RWPE1 (cell line): ENCODE results near the gene ECEL1.

Experiments
- CTCF ChIA-PET: fragments of 350-600 bp; sonication (Branson Sonifier 250); formaldehyde crosslinking; extraction: SDS; loops from one replicate; lab custom pipeline; 2021; lab: Yijun Ruan, JAX
- POLR2A ChIA-PET: fragments of 400-600 bp; formaldehyde crosslinking; extraction: SDS; loops from one replicate; lab custom pipeline; 2020; ENCODE audit warnings: antibody characterized with exemption; ENCODE audit not compliant: low non-redundant PET; lab: Yijun Ruan, JAX
- DNase-seq: peaks from one replicate; pipeline ENCODE4 v3.0.0; 2012; ENCODE audit warnings: low spot score
- H3K27ac ChIP-seq: fragments of 450-650 bp; 2 replicates; pipeline ENCODE4 v1.5.1; 2017
- TF ChIP-seq, protein P1 (sequence below): fragments of 450-650 bp; conservative IDR thresholded peaks from 2 replicates; pipeline ENCODE4 v1.5.1; 2017; ENCODE audit warnings: low read depth, mild to moderate bottlenecking

ECEL1 gene

DNA sequence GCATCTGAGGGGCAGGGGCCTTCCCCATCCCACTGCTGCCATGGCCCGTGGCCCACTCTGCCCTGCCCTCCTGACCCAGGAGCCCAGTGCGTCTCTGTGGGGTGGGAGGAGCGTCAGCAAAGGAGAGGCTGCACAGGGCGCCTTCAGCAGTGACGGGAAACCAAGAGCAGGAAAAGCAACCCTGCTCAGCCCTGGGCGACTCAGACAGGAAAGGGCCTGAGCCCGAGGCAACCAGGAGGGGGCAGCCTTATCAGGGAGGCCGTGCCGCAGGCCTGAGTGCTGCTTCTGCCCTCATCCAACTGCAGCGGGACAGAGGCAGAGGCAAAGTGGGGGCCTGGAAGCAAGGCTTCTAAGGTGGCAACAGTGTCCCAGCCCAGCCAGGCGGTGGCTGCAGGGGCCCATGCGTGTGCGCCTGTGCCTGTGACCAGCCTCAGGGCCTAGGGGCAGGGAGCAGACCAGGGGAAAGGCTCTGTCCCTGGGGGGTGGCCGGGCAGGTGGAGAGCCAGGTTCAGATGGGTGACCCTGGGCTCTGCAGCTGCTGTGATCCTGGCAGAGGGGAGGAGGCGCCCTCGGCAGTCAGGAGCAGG lies 54.9 kb downstream of the ECEL1 start:
- DNase-seq, result no peak
- ChIA-PET CTCF (no interaction called here), POLR2A (no interaction called here)
- H3K27ac ChIP-seq, result no peak overlapping the region
- TF ChIP-seq, protein P1, sequence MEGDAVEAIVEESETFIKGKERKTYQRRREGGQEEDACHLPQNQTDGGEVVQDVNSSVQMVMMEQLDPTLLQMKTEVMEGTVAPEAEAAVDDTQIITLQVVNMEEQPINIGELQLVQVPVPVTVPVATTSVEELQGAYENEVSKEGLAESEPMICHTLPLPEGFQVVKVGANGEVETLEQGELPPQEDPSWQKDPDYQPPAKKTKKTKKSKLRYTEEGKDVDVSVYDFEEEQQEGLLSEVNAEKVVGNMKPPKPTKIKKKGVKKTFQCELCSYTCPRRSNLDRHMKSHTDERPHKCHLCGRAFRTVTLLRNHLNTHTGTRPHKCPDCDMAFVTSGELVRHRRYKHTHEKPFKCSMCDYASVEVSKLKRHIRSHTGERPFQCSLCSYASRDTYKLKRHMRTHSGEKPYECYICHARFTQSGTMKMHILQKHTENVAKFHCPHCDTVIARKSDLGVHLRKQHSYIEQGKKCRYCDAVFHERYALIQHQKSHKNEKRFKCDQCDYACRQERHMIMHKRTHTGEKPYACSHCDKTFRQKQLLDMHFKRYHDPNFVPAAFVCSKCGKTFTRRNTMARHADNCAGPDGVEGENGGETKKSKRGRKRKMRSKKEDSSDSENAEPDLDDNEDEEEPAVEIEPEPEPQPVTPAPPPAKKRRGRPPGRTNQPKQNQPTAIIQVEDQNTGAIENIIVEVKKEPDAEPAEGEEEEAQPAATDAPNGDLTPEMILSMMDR, result no peak

DNA sequence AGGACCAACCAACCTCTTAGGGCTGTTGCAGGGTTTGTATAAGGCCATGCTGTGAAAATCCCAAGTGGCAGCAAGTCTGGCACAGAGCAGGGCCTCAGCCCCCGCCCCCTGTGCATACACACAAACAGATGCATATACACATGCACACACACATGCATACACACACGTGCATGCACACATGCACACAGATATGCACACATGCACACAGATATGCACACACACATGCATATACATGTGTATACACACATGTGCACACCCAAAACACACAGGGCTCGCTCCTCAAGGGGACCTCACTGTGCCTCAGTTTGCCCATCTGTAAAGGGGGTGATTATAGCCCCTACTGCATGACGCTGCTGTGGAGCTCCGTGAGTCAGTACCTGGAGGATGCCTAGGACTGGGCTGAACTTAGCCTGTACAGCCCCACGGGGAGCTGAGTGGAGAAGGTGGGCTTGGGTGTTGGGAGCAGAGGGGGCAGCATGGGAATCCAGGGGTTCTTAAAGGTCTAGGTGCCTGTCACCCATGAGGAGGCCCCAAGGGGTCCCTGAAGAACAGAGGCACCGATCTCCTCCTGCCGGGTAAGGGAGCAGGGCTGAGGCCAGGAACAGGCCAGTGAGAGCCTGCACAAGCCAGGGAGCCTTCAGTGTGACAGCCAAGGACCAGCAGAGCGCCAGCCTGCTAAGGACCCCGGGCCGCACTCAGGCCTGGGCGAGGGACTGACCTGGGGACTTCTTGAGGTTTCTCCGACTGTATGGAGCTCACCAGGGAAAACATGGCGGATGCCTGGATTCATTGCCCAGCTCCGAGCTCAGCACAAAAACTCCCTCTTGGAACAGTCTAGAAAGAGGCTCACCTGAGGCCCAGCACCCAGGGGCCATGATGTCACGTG lies 55.7 kb downstream of the ECEL1 start:
- ChIA-PET CTCF (interaction anchor here (0.6 kb wide), 1 partner anchor 15 kb away, joined by 3 read pairs; no protein-coding TSS in a partner anchor), POLR2A (no interaction called here)
- no peak for DNase-seq
- TF ChIP-seq, protein P1, result no peak
- H3K27ac ChIP-seq, result no peak overlapping the region
